K562 (cell line): ENCODE measurements around the gene FAT2. TPM values are rescaled to one million over a fixed set of nuclear protein-coding genes. Genes with fewer than 3 reads are reported as not detected.

Experiments
- CLOCK ChIP-seq: fragments of 250-450 bp; sonication (Bioruptor Pico); IDR thresholded peaks from 2 replicates; pipeline ENCODE4 v1.4.0; 2020; ENCODE audit warnings: mild to moderate bottlenecking, moderate library complexity, borderline replicate concordance
- CREB1 ChIP-seq, 2 experiments: sonication (generic) in 1 of 2; formaldehyde crosslinking in 1 of 2; IDR thresholded peaks; 2 replicates each; pipeline versions ENCODE4 v1.6.1 to v1.8.0; 2012 to 2022; ENCODE audit warnings: inconsistent platforms in 1 of 2, mild to moderate bottlenecking in 1 of 2, missing genetic modification reagents in 1 of 2, moderate library complexity in 1 of 2
- ILF3 ChIP-seq: fragments of 450-650 bp; IDR thresholded peaks from 2 replicates; pipeline ENCODE4 v1.6.1; 2018; ENCODE audit warnings: antibody characterized with exemption, mild to moderate bottlenecking, moderate library complexity, borderline replicate concordance
- MYNN ChIP-seq, 2 experiments: sonication (generic); formaldehyde crosslinking in 1 of 2; IDR thresholded peaks; 2 replicates each; pipeline versions ENCODE4 v1.5.0 to v1.6.1; 2016 to 2020; ENCODE audit warnings: antibody characterized with exemption in 1 of 2, missing genetic modification reagents in 1 of 2
- NFIC ChIP-seq: fragments of 450-650 bp; IDR thresholded peaks from 2 replicates; pipeline ENCODE4 v1.6.1; 2017; ENCODE audit warnings: mild to moderate bottlenecking, inconsistent platforms
- ZNF518B ChIP-seq: fragments of 250-450 bp; sonication (Bioruptor Pico); IDR thresholded peaks from 2 replicates; pipeline ENCODE4 v1.5.0; 2021; ENCODE audit warnings: mild to moderate bottlenecking, moderate library complexity
- polyA plus RNA-seq, 8 experiments: library from polyadenylated mRNA; depleted of rRNA in 4 of 8; stranded (reverse) in 5 of 8; unstranded in 3 of 8; fragments of >200 nt; fragmentation: Nextera tagmentation in 2 of 8; fragmentation: Illumina TruSeq in 1 of 8; extraction: Ambion mirVana in 2 of 8; extraction: Trizol in 1 of 8; gene quantifications; 2 replicates each; pipeline versions ENCODE4 v1.2.1 to v1.2.3, GENCODE V29; 2011 to 2014; ENCODE audit warnings: inconsistent platforms in 1 of 8, missing spikeins in 1 of 8
- total RNA-seq, 7 experiments: library from RNA; depleted of rRNA in 6 of 7; stranded (reverse); fragments of >200 nt in 6 of 7; fragmentation: Illumina TruSeq in 2 of 7; extraction: Trizol in 2 of 7; gene quantifications; 2 replicates each; pipeline versions ENCODE4 v1.2.1 to v1.2.3, GENCODE V29; 2011 to 2021; ENCODE audit warnings: low replicate concordance in 1 of 7

FAT2 gene
- total and polyA plus RNA-seq, 9 of the 15 experiments (the other 6 are each of a cell fraction or from before 2014, with no cell fraction given): not detected

- TF ChIP-seq CLOCK (CRISPR knock-in tag) (no peak), MYNN (IDR thresholded peaks at IDR 0.05) (no peak), MYNN (CRISPR knock-in tag; IDR thresholded peaks at IDR 0.05) (no peak), ZNF518B (CRISPR knock-in tag) (no peak), NFIC (no peak), ILF3 (no peak), CREB1 (IDR thresholded peaks at IDR 0.05) (no peak), CREB1 (CRISPR knock-in tag; IDR thresholded peaks at IDR 0.05) (no peak)
These were observed 7.4 kb upstream of the FAT2 start (continued) for GRCh38 chr5:151598549-151598948.
